Astrocyte (in vitro differentiated cells and primary cell): ENCODE measurements around the gene STK26. TPM values are rescaled to one million over a fixed set of nuclear protein-coding genes. Genes with fewer than 3 reads are reported as not detected.

Source experiments
- DNase-seq: peaks from one replicate; pipeline ENCODE4 v3.0.0-alpha.2; 2010; ENCODE audit warnings: low read depth
- FAIRE-seq: peaks from 2 replicates; lab custom pipeline; 2011; peaks lifted over from hg19 to GRCh38; lab: Jason Lieb, UNC
- H2AFZ ChIP-seq: 2 replicates; pipeline ENCODE4 v1.6.0; 2012; ENCODE audit warnings: low read depth, low read length, inconsistent platforms
- H3K27ac ChIP-seq: 2 replicates; pipeline ENCODE4 v1.5.1; 2011; ENCODE audit warnings: low read depth, low read length, inconsistent platforms
- H3K27me3 ChIP-seq: 2 replicates; pipeline ENCODE4 v1.6.0; 2011; ENCODE audit warnings: low read length, inconsistent platforms; ENCODE audit not compliant: insufficient read depth
- H3K36me3 ChIP-seq: 2 replicates; pipeline ENCODE4 v1.5.1; 2011; ENCODE audit warnings: low read length, inconsistent platforms; ENCODE audit not compliant: insufficient read depth
- H3K4me1 ChIP-seq: 2 replicates; pipeline ENCODE4 v1.5.1; 2011; ENCODE audit warnings: low read length, inconsistent platforms; ENCODE audit not compliant: insufficient read depth
- H3K4me2 ChIP-seq: 2 replicates; pipeline ENCODE4 v1.6.0; 2012; ENCODE audit warnings: low read length, inconsistent platforms
- H3K4me3 ChIP-seq: 2 replicates; pipeline ENCODE4 v1.5.1; 2011; ENCODE audit warnings: low read depth, mild to moderate bottlenecking, low read length, inconsistent platforms; ENCODE audit not compliant: insufficient read depth
- H3K79me2 ChIP-seq: 2 replicates; pipeline ENCODE4 v1.6.0; 2012; ENCODE audit warnings: mild to moderate bottlenecking, low read length, inconsistent platforms; ENCODE audit not compliant: insufficient read depth
- H3K9ac ChIP-seq: 2 replicates; pipeline ENCODE4 v1.6.0; 2012; ENCODE audit warnings: mild to moderate bottlenecking, low read length, inconsistent platforms
- H3K9me3 ChIP-seq: 2 replicates; pipeline ENCODE4 v1.5.1; 2012; ENCODE audit warnings: low read depth, mild to moderate bottlenecking, low read length, inconsistent platforms; ENCODE audit not compliant: insufficient read depth
- H4K20me1 ChIP-seq: 2 replicates; pipeline ENCODE4 v1.6.0; 2012; ENCODE audit warnings: low read length, inconsistent platforms; ENCODE audit not compliant: insufficient read depth
- H3K27ac Mint-ChIP-seq: one replicate; pipeline ENCODE4 v1.8.0; 2021; ENCODE audit warnings: mild to moderate bottlenecking, mixed read lengths; ENCODE audit not compliant: unreplicated experiment
- H3K27me3 Mint-ChIP-seq: one replicate; pipeline ENCODE4 v1.8.0; 2021; ENCODE audit warnings: low read depth, mixed read lengths; ENCODE audit not compliant: unreplicated experiment
- H3K36me3 Mint-ChIP-seq: one replicate; pipeline ENCODE4 v1.8.0; 2021; ENCODE audit warnings: low read depth, mixed read lengths; ENCODE audit not compliant: unreplicated experiment
- H3K4me1 Mint-ChIP-seq: one replicate; pipeline ENCODE4 v1.8.0; 2021; ENCODE audit warnings: low read depth, mixed read lengths; ENCODE audit not compliant: unreplicated experiment
- H3K4me3 Mint-ChIP-seq: one replicate; pipeline ENCODE4 v1.8.0; 2021; ENCODE audit warnings: mild to moderate bottlenecking, moderate library complexity, mixed read lengths; ENCODE audit not compliant: unreplicated experiment
- H3K9me3 Mint-ChIP-seq: one replicate; pipeline ENCODE4 v1.8.0; 2021; ENCODE audit warnings: mild to moderate bottlenecking, mixed read lengths; ENCODE audit not compliant: unreplicated experiment
- CTCF ChIP-seq: IDR thresholded peaks from 2 replicates; pipeline ENCODE4 v1.5.1; 2011; ENCODE audit warnings: low read depth, mild to moderate bottlenecking, inconsistent platforms, low read length, moderate library complexity; ENCODE audit not compliant: insufficient read depth
- EZH2 ChIP-seq: IDR thresholded peaks from 2 replicates; pipeline ENCODE4 v1.6.1; 2012; ENCODE audit warnings: mild to moderate bottlenecking, low read length, inconsistent platforms; ENCODE audit not compliant: insufficient read depth
- total RNA-seq: library from RNA; stranded (reverse); gene quantifications from 2 replicates; pipeline ENCODE4 v1.2.1, GENCODE V29; 2021

Gene STK26
- total RNA-seq, 1 donor from 2014 or later = 69.4 TPM

- H3K79me2 ChIP-seq = no peaks in the 10 kb centered on the region
- H3K4me1 ChIP-seq = no peaks in the 10 kb centered on the region
- H3K9me3 ChIP-seq = no peaks in the 10 kb centered on the region
- no peak overlapping the region for H3K4me3 ChIP-seq
- Mint-ChIP-seq H3K27me3 (peaks cover 8% of the 10 kb centered on the region), H3K9me3 (no peaks in the 10 kb centered on the region), H3K4me3 (no peak overlapping the region), H3K4me1 (no peaks in the 10 kb centered on the region), H3K36me3 (no peaks in the 10 kb centered on the region), H3K27ac (no peak overlapping the region)
- H4K20me1 ChIP-seq = no peaks in the 10 kb centered on the region
- DNase-seq = no peak
- FAIRE-seq = peak; percentile 58
- H3K4me2 ChIP-seq = no peak overlapping the region
- H3K36me3 ChIP-seq = no peaks in the 10 kb centered on the region
- H3K27ac ChIP-seq = no peak overlapping the region
- no peak for TF ChIP-seq CTCF
- TF ChIP-seq EZH2 = no peak
- no peak overlapping the region for H2AFZ ChIP-seq
- H3K27me3 ChIP-seq = no peaks in the 10 kb centered on the region
- no peak overlapping the region for H3K9ac ChIP-seq
Observed at GRCh38 chrX:132114607-132115006, 91.5 kb downstream of the STK26 start.

DNA sequence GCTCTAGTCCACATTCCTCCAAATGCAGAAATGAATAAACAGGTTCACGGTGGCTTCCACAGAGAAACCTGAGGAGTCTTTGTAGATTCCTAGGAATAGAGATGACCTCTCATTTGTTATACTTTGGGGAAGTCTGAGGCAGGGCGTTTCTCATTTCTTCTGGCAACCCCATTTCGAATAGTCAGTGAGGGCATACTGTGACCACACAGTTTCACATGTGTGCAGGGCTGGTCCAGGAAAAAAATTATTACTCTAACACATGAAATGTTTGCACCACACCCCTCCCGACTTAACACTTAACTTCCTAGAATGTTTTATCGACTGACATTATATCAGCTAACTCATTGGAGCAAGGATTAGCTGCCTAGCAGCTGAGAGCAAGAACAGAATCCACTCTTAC lies 92.7 kb downstream of the STK26 start:
- no peak overlapping the region for H3K9ac ChIP-seq

More for the DNA sequence above, 92.7 kb downstream of the STK26 start:
- no peaks in the 10 kb centered on the region for H3K9me3 Mint-ChIP-seq
- Histone ChIP-seq H3K4me3 (no peak overlapping the region), H3K4me2 (no peak overlapping the region), H3K79me2 (no peaks in the 10 kb centered on the region), H4K20me1 (no peaks in the 10 kb centered on the region), H3K27me3 (no peaks in the 10 kb centered on the region), H3K27ac (no peak overlapping the region), H3K36me3 (no peaks in the 10 kb centered on the region), H3K4me1 (no peaks in the 10 kb centered on the region), H2AFZ (no peak overlapping the region), H3K9me3 (no peaks in the 10 kb centered on the region)
- no peak overlapping the region for H3K4me3 Mint-ChIP-seq
- H3K27ac Mint-ChIP-seq = no peak overlapping the region
- H3K36me3 Mint-ChIP-seq = no peaks in the 10 kb centered on the region
- FAIRE-seq (no peak), DNase-seq (no peak)
- H3K4me1 Mint-ChIP-seq = peaks cover 2% of the 10 kb centered on the region
- H3K27me3 Mint-ChIP-seq = peaks cover 4% of the 10 kb centered on the region
- TF ChIP-seq EZH2 = no peak
- no peak for TF ChIP-seq CTCF
